K562 (cell line): ENCODE measurements around the gene RNF144A. TPM values are rescaled to one million over a fixed set of nuclear protein-coding genes. Genes with fewer than 3 reads are reported as not detected.

Experiments used
- BMI1 ChIP-seq: fragments of 150-350 bp; IDR thresholded peaks from 2 replicates; pipeline ENCODE4 v1.6.1; 2014; ENCODE audit warnings: low read length
- EWSR1 ChIP-seq: fragments of 450-650 bp; IDR thresholded peaks from 2 replicates; pipeline ENCODE4 v1.6.1; 2018; ENCODE audit warnings: borderline replicate concordance, mild to moderate bottlenecking, low read depth, moderate library complexity; ENCODE audit not compliant: partially characterized antibody
- FOS ChIP-seq: IDR thresholded peaks from 3 replicates; pipeline ENCODE4 v1.6.1; 2011; ENCODE audit not compliant: insufficient read length; ENCODE audit errors: extremely low read depth
- FUS ChIP-seq: fragments of 200-400 bp; formaldehyde crosslinking; optimal IDR thresholded peaks from 2 replicates; pipeline ENCODE3; 2017; ENCODE audit warnings: low read depth, low read length
- GATAD2A ChIP-seq: fragments of 450-650 bp; IDR thresholded peaks from 2 replicates; pipeline ENCODE4 v1.6.1; 2017
- GATAD2B ChIP-seq: fragments of 450-650 bp; IDR thresholded peaks from 2 replicates; pipeline ENCODE4 v1.6.1; 2017; ENCODE audit warnings: mild to moderate bottlenecking, borderline replicate concordance
- IRF2 ChIP-seq: sonication (generic); formaldehyde crosslinking; IDR thresholded peaks from 2 replicates; pipeline ENCODE4 v1.8.1; 2022; ENCODE audit warnings: mild to moderate bottlenecking, missing genetic modification reagents
- MECOM ChIP-seq: fragments of 250-450 bp; sonication (Bioruptor Pico); IDR thresholded peaks from 2 replicates; pipeline ENCODE4 v1.8.0; 2022; ENCODE audit warnings: inconsistent platforms
- MTA3 ChIP-seq: fragments of 450-650 bp; formaldehyde crosslinking; IDR thresholded peaks from 2 replicates; pipeline ENCODE4 v1.6.1; 2017; ENCODE audit warnings: mild to moderate bottlenecking, borderline replicate concordance
- NFRKB ChIP-seq: fragments of 450-650 bp; IDR thresholded peaks from 2 replicates; pipeline ENCODE4 v1.6.1; 2016; ENCODE audit warnings: low read depth
- RBFOX2 ChIP-seq: fragments of 200-400 bp; formaldehyde crosslinking; IDR thresholded peaks from 2 replicates; pipeline ENCODE4 v1.6.1; 2017; ENCODE audit warnings: low read depth, mild to moderate bottlenecking, low read length, moderate library complexity
- SRSF3 ChIP-seq: fragments of 200-400 bp; formaldehyde crosslinking; IDR thresholded peaks from 2 replicates; pipeline ENCODE4 v1.6.1; 2016; ENCODE audit warnings: mild to moderate bottlenecking, low read length, moderate library complexity; ENCODE audit not compliant: insufficient read depth
- TCF3 ChIP-seq: sonication (generic); formaldehyde crosslinking; IDR thresholded peaks from 2 replicates; pipeline ENCODE4 v1.4.0; 2020; ENCODE audit warnings: mild to moderate bottlenecking, missing genetic modification reagents
- ZNF197 ChIP-seq: fragments of 200-800 bp; sonication (Bioruptor generic); IDR thresholded peaks from 2 replicates; pipeline ENCODE4 v1.6.1; 2016; ENCODE audit warnings: low read depth, missing genetic modification characterization, missing compliant biosample characterization
- ZNF217 ChIP-seq: sonication (generic); formaldehyde crosslinking; IDR thresholded peaks from 2 replicates; pipeline ENCODE4 v1.8.0; 2022; ENCODE audit warnings: mild to moderate bottlenecking, missing genetic modification reagents
- polyA plus RNA-seq, 8 experiments: library from polyadenylated mRNA; depleted of rRNA in 4 of 8; stranded (reverse) in 5 of 8; unstranded in 3 of 8; fragments of >200 nt; fragmentation: Nextera tagmentation in 2 of 8; fragmentation: Illumina TruSeq in 1 of 8; extraction: Ambion mirVana in 2 of 8; extraction: Trizol in 1 of 8; gene quantifications; 2 replicates each; pipeline versions ENCODE4 v1.2.1 to v1.2.3, GENCODE V29; 2011 to 2014; ENCODE audit warnings: inconsistent platforms in 1 of 8, missing spikeins in 1 of 8
- total RNA-seq, 7 experiments: library from RNA; depleted of rRNA in 6 of 7; stranded (reverse); fragments of >200 nt in 6 of 7; fragmentation: Illumina TruSeq in 2 of 7; extraction: Trizol in 2 of 7; gene quantifications; 2 replicates each; pipeline versions ENCODE4 v1.2.1 to v1.2.3, GENCODE V29; 2011 to 2021; ENCODE audit warnings: low replicate concordance in 1 of 7
- TF ChIP-seq, protein P1 (sequence below): sonication (generic); formaldehyde crosslinking; IDR thresholded peaks from 2 replicates; pipeline ENCODE4 v1.5.0; 2020; ENCODE audit warnings: missing genetic modification reagents
- TF ChIP-seq, protein P2 (sequence below): fragments of 250-450 bp; sonication (Bioruptor Pico); IDR thresholded peaks from 2 replicates; pipeline ENCODE4 v1.5.0; 2021; ENCODE audit warnings: mild to moderate bottlenecking, moderate library complexity
- TF ChIP-seq, protein P3 (sequence below): sonication (generic); formaldehyde crosslinking; IDR thresholded peaks from 2 replicates; pipeline ENCODE4 v1.8.0; 2023; ENCODE audit warnings: mild to moderate bottlenecking, missing genetic modification reagents
- TF ChIP-seq, protein P4 (sequence below): sonication (generic); formaldehyde crosslinking; IDR thresholded peaks from 2 replicates; pipeline ENCODE4 v1.8.1; 2023; ENCODE audit warnings: mild to moderate bottlenecking, missing genetic modification reagents, moderate library complexity
- TF ChIP-seq, protein P5 (sequence below): IDR thresholded peaks from 2 replicates; pipeline ENCODE4 v1.6.1; 2011; ENCODE audit not compliant: insufficient read length; ENCODE audit errors: extremely low read depth
- TF ChIP-seq, protein P6 (sequence below): sonication (generic); formaldehyde crosslinking; IDR thresholded peaks from 2 replicates; pipeline ENCODE4 v1.8.0; 2022; ENCODE audit warnings: missing genetic modification reagents, mild to moderate bottlenecking, moderate library complexity, borderline replicate concordance

RNF144A gene
- total and polyA plus RNA-seq, 9 of the 15 experiments (the other 6 are each of a cell fraction or from before 2014, with no cell fraction given), result 0.96 to 11.3 (median 6.2) TPM

DNA sequence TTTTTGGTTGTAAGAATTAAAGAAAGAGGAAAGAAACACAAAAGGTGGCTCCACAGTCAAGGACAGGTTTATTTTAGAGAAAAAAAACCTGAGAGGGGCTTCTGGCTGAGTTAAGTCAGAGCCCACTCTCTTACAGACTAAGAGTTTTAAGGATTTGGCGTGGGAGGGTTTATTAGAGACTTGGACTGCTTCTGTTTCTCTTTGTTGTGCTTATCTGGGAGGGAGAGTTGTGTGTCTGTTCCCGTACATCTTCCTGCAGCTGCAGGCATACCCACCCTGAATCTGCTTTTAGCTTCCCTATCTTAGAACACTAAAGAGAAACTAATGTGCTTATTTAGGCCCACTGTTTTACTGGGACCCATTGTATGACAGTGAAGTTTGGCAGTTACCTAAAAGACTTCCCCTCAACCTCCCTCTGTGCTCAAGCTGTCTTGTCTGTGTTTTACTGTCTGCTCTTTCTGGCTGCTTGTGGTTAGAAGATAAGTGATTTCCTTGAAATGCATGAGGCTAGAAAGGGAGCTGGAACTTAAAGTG, 36.9 kb upstream of the RNF144A start (continued):
- TF ChIP-seq, protein P1, sequence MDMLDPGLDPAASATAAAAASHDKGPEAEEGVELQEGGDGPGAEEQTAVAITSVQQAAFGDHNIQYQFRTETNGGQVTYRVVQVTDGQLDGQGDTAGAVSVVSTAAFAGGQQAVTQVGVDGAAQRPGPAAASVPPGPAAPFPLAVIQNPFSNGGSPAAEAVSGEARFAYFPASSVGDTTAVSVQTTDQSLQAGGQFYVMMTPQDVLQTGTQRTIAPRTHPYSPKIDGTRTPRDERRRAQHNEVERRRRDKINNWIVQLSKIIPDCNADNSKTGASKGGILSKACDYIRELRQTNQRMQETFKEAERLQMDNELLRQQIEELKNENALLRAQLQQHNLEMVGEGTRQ (CRISPR knock-in tag), result no peak
- TF ChIP-seq, protein P2, sequence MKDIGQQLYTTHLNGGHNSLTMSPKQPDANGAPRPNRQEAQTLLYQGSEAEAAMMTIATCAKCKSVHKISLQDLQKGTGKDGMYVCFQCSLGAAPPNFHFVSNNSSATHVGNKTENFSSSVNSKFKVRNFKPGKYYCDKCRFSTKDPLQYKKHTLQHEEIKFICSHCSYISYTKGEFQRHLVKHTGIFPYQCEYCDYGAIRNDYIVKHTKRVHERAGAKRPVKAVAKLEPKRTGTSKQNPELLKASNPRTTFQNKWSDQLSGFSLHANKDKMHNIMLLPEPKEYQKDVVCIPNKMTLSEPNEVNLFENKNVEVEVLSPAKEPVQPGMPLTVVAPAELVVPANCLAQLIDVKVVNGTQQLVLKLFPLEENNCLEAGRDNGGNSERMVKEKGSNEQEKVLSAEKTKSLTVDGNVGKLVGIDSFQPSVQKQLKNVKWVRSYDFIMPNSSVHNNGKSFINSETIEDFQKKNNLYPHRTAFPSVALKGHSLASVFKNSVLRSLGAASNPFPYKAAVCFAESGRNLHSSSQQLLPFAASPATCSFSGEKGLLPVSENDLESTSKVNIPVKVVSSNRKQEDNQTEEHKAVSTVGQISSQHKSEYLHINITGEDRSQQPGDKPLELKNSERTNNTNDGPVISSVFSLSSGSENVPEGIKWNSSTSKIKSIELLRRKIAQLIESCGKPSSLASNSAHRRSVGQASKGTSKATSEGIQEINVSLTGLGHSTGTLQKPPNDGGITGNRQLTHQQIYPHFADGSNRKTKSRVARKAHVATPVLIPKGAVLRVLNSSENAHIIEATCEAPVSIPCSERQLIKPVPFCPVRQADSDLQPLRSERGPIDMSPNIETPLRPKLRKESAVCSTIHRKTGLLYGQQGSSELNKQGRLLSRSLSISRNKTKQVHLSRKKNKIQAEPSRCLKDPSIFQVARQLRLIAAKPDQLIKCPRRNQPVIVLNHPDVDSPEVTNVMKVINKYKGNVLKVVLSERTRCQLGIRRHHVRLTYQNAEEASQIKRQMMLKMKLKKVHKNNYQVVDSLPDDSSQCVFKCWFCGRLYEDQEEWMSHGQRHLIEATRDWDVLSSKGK (CRISPR knock-in tag), result no peak
- TF ChIP-seq FOS (no peak), MTA3 (peak; percentile 84; the same call in 1 of the 2 replicates), ZNF197 (CRISPR knock-in tag) (no peak), SRSF3 (no peak), ZNF217 (CRISPR knock-in tag) (no peak), GATAD2B (no peak), EWSR1 (no peak), GATAD2A (0 out of 2 replicates have a peak, but pooled peaks have one; percentile 10), MECOM (no peak; the same call in 1 of the 2 replicates), TCF3 (peak; percentile 96), NFRKB (0 out of 2 replicates have a peak, but pooled peaks have one; percentile 44), BMI1 (no peak), FUS (no peak), RBFOX2 (no peak), IRF2 (CRISPR knock-in tag) (no peak)
- TF ChIP-seq, protein P3, sequence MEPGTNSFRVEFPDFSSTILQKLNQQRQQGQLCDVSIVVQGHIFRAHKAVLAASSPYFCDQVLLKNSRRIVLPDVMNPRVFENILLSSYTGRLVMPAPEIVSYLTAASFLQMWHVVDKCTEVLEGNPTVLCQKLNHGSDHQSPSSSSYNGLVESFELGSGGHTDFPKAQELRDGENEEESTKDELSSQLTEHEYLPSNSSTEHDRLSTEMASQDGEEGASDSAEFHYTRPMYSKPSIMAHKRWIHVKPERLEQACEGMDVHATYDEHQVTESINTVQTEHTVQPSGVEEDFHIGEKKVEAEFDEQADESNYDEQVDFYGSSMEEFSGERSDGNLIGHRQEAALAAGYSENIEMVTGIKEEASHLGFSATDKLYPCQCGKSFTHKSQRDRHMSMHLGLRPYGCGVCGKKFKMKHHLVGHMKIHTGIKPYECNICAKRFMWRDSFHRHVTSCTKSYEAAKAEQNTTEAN (CRISPR knock-in tag), result no peak
- TF ChIP-seq, protein P4, sequence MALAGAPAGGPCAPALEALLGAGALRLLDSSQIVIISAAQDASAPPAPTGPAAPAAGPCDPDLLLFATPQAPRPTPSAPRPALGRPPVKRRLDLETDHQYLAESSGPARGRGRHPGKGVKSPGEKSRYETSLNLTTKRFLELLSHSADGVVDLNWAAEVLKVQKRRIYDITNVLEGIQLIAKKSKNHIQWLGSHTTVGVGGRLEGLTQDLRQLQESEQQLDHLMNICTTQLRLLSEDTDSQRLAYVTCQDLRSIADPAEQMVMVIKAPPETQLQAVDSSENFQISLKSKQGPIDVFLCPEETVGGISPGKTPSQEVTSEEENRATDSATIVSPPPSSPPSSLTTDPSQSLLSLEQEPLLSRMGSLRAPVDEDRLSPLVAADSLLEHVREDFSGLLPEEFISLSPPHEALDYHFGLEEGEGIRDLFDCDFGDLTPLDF (CRISPR knock-in tag), result no peak
- TF ChIP-seq, protein P5, sequence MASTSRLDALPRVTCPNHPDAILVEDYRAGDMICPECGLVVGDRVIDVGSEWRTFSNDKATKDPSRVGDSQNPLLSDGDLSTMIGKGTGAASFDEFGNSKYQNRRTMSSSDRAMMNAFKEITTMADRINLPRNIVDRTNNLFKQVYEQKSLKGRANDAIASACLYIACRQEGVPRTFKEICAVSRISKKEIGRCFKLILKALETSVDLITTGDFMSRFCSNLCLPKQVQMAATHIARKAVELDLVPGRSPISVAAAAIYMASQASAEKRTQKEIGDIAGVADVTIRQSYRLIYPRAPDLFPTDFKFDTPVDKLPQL, result no peak
- TF ChIP-seq, protein P6, sequence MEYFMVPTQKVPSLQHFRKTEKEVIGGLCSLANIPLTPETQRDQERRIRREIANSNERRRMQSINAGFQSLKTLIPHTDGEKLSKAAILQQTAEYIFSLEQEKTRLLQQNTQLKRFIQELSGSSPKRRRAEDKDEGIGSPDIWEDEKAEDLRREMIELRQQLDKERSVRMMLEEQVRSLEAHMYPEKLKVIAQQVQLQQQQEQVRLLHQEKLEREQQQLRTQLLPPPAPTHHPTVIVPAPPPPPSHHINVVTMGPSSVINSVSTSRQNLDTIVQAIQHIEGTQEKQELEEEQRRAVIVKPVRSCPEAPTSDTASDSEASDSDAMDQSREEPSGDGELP (CRISPR knock-in tag), result no peak
